H9 (cell line): ENCODE results near the gene CPSF6. TPM values are rescaled to one million over a fixed set of nuclear protein-coding genes. Genes with fewer than 3 reads are reported as not detected.

Experiments used
- DNase-seq: peaks from one replicate; pipeline ENCODE4 v3.0.0-alpha.2; 2017
- H2AFZ ChIP-seq: one replicate; pipeline ENCODE4 v1.6.1; 2013; ENCODE audit warnings: mild to moderate bottlenecking, low read length, control low read depth, moderate library complexity
- H2AK5ac ChIP-seq: 2 replicates; pipeline ENCODE4 v1.6.1; 2013; ENCODE audit warnings: low read length, control low read depth, mixed read lengths; ENCODE audit not compliant: insufficient read length
- H2BK120ac ChIP-seq: one replicate; pipeline ENCODE4 v1.6.1; 2013; ENCODE audit warnings: low read depth, mild to moderate bottlenecking, low read length, control low read depth, inconsistent platforms; ENCODE audit not compliant: poor library complexity, severe bottlenecking
- H2BK12ac ChIP-seq: 2 replicates; pipeline ENCODE4 v1.6.1; 2013; ENCODE audit warnings: low read length, control low read depth, mixed read lengths, low read depth; ENCODE audit not compliant: insufficient read length
- H2BK15ac ChIP-seq: 2 replicates; pipeline ENCODE4 v1.6.1; 2013; ENCODE audit warnings: low read depth, low read length, control low read depth
- H2BK20ac ChIP-seq: one replicate; pipeline ENCODE4 v1.6.1; 2013; ENCODE audit warnings: low read depth, mild to moderate bottlenecking, low read length, control low read depth, inconsistent platforms; ENCODE audit not compliant: poor library complexity, severe bottlenecking
- H2BK5ac ChIP-seq: 2 replicates; pipeline ENCODE4 v1.6.1; 2013; ENCODE audit warnings: low read length, control low read depth, mixed read lengths; ENCODE audit not compliant: insufficient read length
- H3K14ac ChIP-seq: 2 replicates; pipeline ENCODE4 v1.6.1; 2013; ENCODE audit warnings: low read length, control low read depth; ENCODE audit not compliant: insufficient read depth
- H3K18ac ChIP-seq: 2 replicates; pipeline ENCODE4 v1.6.1; 2013; ENCODE audit warnings: low read depth, mild to moderate bottlenecking, mixed read lengths, low read length, control low read depth; ENCODE audit not compliant: insufficient read length
- H3K23ac ChIP-seq: 2 replicates; pipeline ENCODE4 v1.6.1; 2013; ENCODE audit warnings: low read length, control low read depth, mixed read lengths, low read depth; ENCODE audit not compliant: insufficient read length
- H3K23me2 ChIP-seq: 2 replicates; pipeline ENCODE4 v1.6.1; 2013; ENCODE audit warnings: low read depth, mild to moderate bottlenecking, mixed read lengths, low read length, control low read depth; ENCODE audit not compliant: insufficient read length, poor library complexity, severe bottlenecking
- H3K27ac ChIP-seq: 2 replicates; pipeline ENCODE4 v1.5.1; 2013; ENCODE audit warnings: low read length, control low read depth, mixed read lengths, low read depth; ENCODE audit not compliant: insufficient read length
- H3K27me3 ChIP-seq: 2 replicates; pipeline ENCODE4 v1.6.1; 2013; ENCODE audit warnings: low read length, control low read depth, inconsistent platforms; ENCODE audit not compliant: insufficient read depth
- H3K4ac ChIP-seq: 2 replicates; pipeline ENCODE4 v1.6.1; 2013; ENCODE audit warnings: low read depth, mild to moderate bottlenecking, control low read depth, inconsistent platforms, low read length, moderate library complexity
- H3K4me1 ChIP-seq: 2 replicates; pipeline ENCODE4 v1.6.1; 2013; ENCODE audit warnings: low read length, control low read depth, inconsistent platforms; ENCODE audit not compliant: insufficient read depth
- H3K4me2 ChIP-seq: 2 replicates; pipeline ENCODE4 v1.6.1; 2013; ENCODE audit warnings: low read length, control low read depth, mixed read lengths; ENCODE audit not compliant: insufficient read length, insufficient read depth
- H3K56ac ChIP-seq: 2 replicates; pipeline ENCODE4 v1.6.1; 2013; ENCODE audit warnings: low read depth, mild to moderate bottlenecking, mixed read lengths, low read length, control low read depth; ENCODE audit not compliant: insufficient read length
- H3K79me1 ChIP-seq: 2 replicates; pipeline ENCODE4 v1.6.1; 2013; ENCODE audit warnings: low read depth, mild to moderate bottlenecking, moderate library complexity, low read length, control low read depth, inconsistent platforms; ENCODE audit not compliant: insufficient read depth, poor library complexity, severe bottlenecking
- H3K79me2 ChIP-seq: 2 replicates; pipeline ENCODE4 v1.6.1; 2013; ENCODE audit warnings: low read length, control low read depth, inconsistent platforms; ENCODE audit not compliant: insufficient read depth
- H3K9ac ChIP-seq: 2 replicates; pipeline ENCODE4 v1.6.1; 2013; ENCODE audit warnings: low read length, control low read depth, mixed read lengths; ENCODE audit not compliant: insufficient read length; ENCODE audit errors: extremely low read depth
- H3K9me3 ChIP-seq: one replicate; pipeline ENCODE4 v1.6.1; 2013; ENCODE audit warnings: low read depth, low read length, inconsistent platforms; ENCODE audit not compliant: control insufficient read depth
- H3T11ph ChIP-seq: one replicate; pipeline ENCODE4 v1.6.1; 2013; ENCODE audit warnings: mild to moderate bottlenecking, low read length, control low read depth, inconsistent platforms
- H4K20me1 ChIP-seq: one replicate; pipeline ENCODE4 v1.6.1; 2013; ENCODE audit not compliant: control insufficient read depth, insufficient read length, insufficient read depth
- H4K5ac ChIP-seq: 2 replicates; pipeline ENCODE4 v1.6.1; 2013; ENCODE audit warnings: low read depth, mild to moderate bottlenecking, mixed read lengths, low read length, control low read depth; ENCODE audit not compliant: insufficient read length
- H4K8ac ChIP-seq: replicated peaks from 2 replicates; pipeline ENCODE4 v1.6.1; 2013; ENCODE audit warnings: low read length, control low read depth, mixed read lengths, low read depth; ENCODE audit not compliant: insufficient read length
- H4K91ac ChIP-seq: 2 replicates; pipeline ENCODE4 v1.6.1; 2013; ENCODE audit warnings: low read depth, mild to moderate bottlenecking, moderate library complexity, mixed read lengths, low read length, control low read depth; ENCODE audit not compliant: insufficient read length
- H3K27ac Mint-ChIP-seq, 3 experiments: 2 replicates in 2 of 3; 3 replicates in 1 of 3; pipeline ENCODE4 v1.8.0; 2020 to 2021; ENCODE audit warnings: mixed read lengths in 3 of 3, mild to moderate bottlenecking in 1 of 3, moderate library complexity in 1 of 3
- H3K27me3 Mint-ChIP-seq: 2 replicates; pipeline ENCODE4 v1.8.0; 2021; ENCODE audit warnings: low read depth, mild to moderate bottlenecking, moderate library complexity, mixed read lengths
- H3K36me3 Mint-ChIP-seq, 3 experiments: 2 replicates in 2 of 3; 3 replicates in 1 of 3; pipeline ENCODE4 v1.8.0; 2020 to 2021; ENCODE audit warnings: low read depth in 3 of 3, mixed read lengths in 3 of 3; ENCODE audit not compliant: insufficient read depth in 1 of 3
- H3K4me1 Mint-ChIP-seq, 2 experiments: 2 replicates each; pipeline ENCODE4 v1.8.0; 2020; ENCODE audit warnings: mixed read lengths in 2 of 2
- H3K4me3 Mint-ChIP-seq, 2 experiments: 2 replicates in 1 of 2; 3 replicates in 1 of 2; pipeline ENCODE4 v1.8.0; 2020 to 2021; ENCODE audit warnings: mild to moderate bottlenecking in 2 of 2, mixed read lengths in 2 of 2, moderate library complexity in 1 of 2
- H3K9me3 Mint-ChIP-seq, 2 experiments: 2 replicates in 1 of 2; 3 replicates in 1 of 2; pipeline ENCODE4 v1.8.0; 2020; ENCODE audit warnings: mild to moderate bottlenecking in 2 of 2, mixed read lengths in 2 of 2, moderate library complexity in 1 of 2
- CTCF ChIP-seq: fragments of 200-600 bp; sonication (generic); conservative IDR thresholded peaks from 3 replicates; pipeline ENCODE4 v1.8.0; 2021; ENCODE audit warnings: antibody characterized with exemption, mild to moderate bottlenecking
- WGBS: extraction: QIAGEN DNeasy Blood & Tissue Kit; methylation state at CpG from one replicate; pipeline ENCODE4 v1.1.7; 2013; ENCODE audit warnings: missing lambda C conversion rate, low lambda C conversion rate, mixed read lengths; ENCODE audit not compliant: insufficient read length; ENCODE audit errors: extremely low coverage; 5-methylcytosine and 5-hydroxymethylcytosine counted together
- total RNA-seq: library from RNA; stranded (reverse); gene quantifications from 2 replicates; pipeline ENCODE4 v1.2.1, GENCODE V29; 2021

Gene CPSF6
- total RNA-seq, 1 experiment from 2014 or later = 183 TPM

GRCh38 chr12:69278814-69279782 is 39.7 kb downstream of the CPSF6 start:
- H3K9me3 Mint-ChIP-seq = no peaks in the 10 kb centered on the region
- H3K27me3 Mint-ChIP-seq = peaks cover 7% of the 10 kb centered on the region
- Histone ChIP-seq H2BK15ac (no peak overlapping the region), H2BK120ac (no peak overlapping the region), H4K20me1 (peaks cover 2% of the 10 kb centered on the region), H2AFZ (no peak overlapping the region), H3K79me1 (no peaks in the 10 kb centered on the region), H3K4me2 (no peak overlapping the region), H3T11ph (no peak overlapping the region), H4K8ac (no peak overlapping the region), H4K5ac (no peak overlapping the region), H3K79me2 (no peaks in the 10 kb centered on the region), H2BK5ac (no peak overlapping the region), H3K23me2 (no peaks in the 10 kb centered on the region), H3K9me3 (no peaks in the 10 kb centered on the region), H3K27ac (no peak overlapping the region), H3K18ac (no peak overlapping the region), H3K23ac (no peak overlapping the region), H3K4ac (no peak overlapping the region), H3K56ac (no peak overlapping the region), H3K14ac (no peak overlapping the region), H2BK20ac (no peak overlapping the region), H3K4me1 (no peaks in the 10 kb centered on the region), H3K27me3 (no peaks in the 10 kb centered on the region), H4K91ac (no peak overlapping the region), H2AK5ac (no peak overlapping the region), H3K9ac (no peak overlapping the region), H2BK12ac (no peak overlapping the region)
- no peak for TF ChIP-seq CTCF
- no peak overlapping the region for H3K4me3 Mint-ChIP-seq
- no CpG with 5 or more reads among the region's 8 CpGs for WGBS
- no peak for DNase-seq
- no peaks in the 10 kb centered on the region for H3K36me3 Mint-ChIP-seq
- peak overlapping the region in 2 of 3 experiments; percentile 38 to 91; a peak in 4 of 7 replicates for H3K27ac Mint-ChIP-seq
- peaks cover 7 to 10% of the 10 kb centered on the region in 2 experiments for H3K4me1 Mint-ChIP-seq
